Endodermal cell (in vitro differentiated cells): ENCODE measurements around the gene CHD9. TPM values are rescaled to one million over a fixed set of nuclear protein-coding genes. Genes with fewer than 3 reads are reported as not detected.

Experiments used
- DNase-seq: peaks from one replicate; pipeline ENCODE4 v3.0.0-alpha.2; 2017
- H3K27ac ChIP-seq: 2 replicates; pipeline ENCODE4 v1.5.1; 2013; ENCODE audit warnings: mild to moderate bottlenecking, low read depth, low read length, moderate library complexity
- H3K27me3 ChIP-seq: 2 replicates; pipeline ENCODE4 v1.6.1; 2013; ENCODE audit warnings: mild to moderate bottlenecking, low read length, moderate library complexity; ENCODE audit not compliant: insufficient read depth, control insufficient read depth, poor library complexity, severe bottlenecking
- H3K36me3 ChIP-seq: 2 replicates; pipeline ENCODE4 v1.7.0; 2013; ENCODE audit warnings: mild to moderate bottlenecking, low read length, moderate library complexity; ENCODE audit not compliant: control insufficient read depth, insufficient read depth
- H3K4me1 ChIP-seq: one replicate; pipeline ENCODE4 v1.7.0; 2013; ENCODE audit warnings: low read length; ENCODE audit not compliant: control insufficient read depth, insufficient read depth
- H3K4me3 ChIP-seq: 2 replicates; pipeline ENCODE4 v1.5.1; 2013; ENCODE audit warnings: mild to moderate bottlenecking, low read length, moderate library complexity
- H3K9ac ChIP-seq: 2 replicates; pipeline ENCODE4 v1.6.1; 2013; ENCODE audit warnings: mild to moderate bottlenecking, low read length, moderate library complexity; ENCODE audit not compliant: poor library complexity, severe bottlenecking; ENCODE audit errors: extremely low read depth
- H3K9me3 ChIP-seq: 2 replicates; pipeline ENCODE4 v1.6.1; 2013; ENCODE audit warnings: mild to moderate bottlenecking, low read length, moderate library complexity; ENCODE audit not compliant: control insufficient read depth
- H3K27ac Mint-ChIP-seq: 2 replicates; pipeline ENCODE4 v1.8.0; 2020; ENCODE audit warnings: mixed read lengths
- H3K27me3 Mint-ChIP-seq: 2 replicates; pipeline ENCODE4 v1.8.0; 2021; ENCODE audit warnings: mild to moderate bottlenecking, mixed read lengths; ENCODE audit not compliant: insufficient read depth
- H3K36me3 Mint-ChIP-seq: 2 replicates; pipeline ENCODE4 v1.8.0; 2020; ENCODE audit warnings: low read depth, mixed read lengths
- H3K4me1 Mint-ChIP-seq: 2 replicates; pipeline ENCODE4 v1.8.0; 2020; ENCODE audit warnings: mixed read lengths
- H3K4me3 Mint-ChIP-seq: 2 replicates; pipeline ENCODE4 v1.8.0; 2020; ENCODE audit warnings: mild to moderate bottlenecking, moderate library complexity, mixed read lengths
- H3K9me3 Mint-ChIP-seq: 2 replicates; pipeline ENCODE4 v1.8.0; 2020; ENCODE audit warnings: mild to moderate bottlenecking, mixed read lengths
- WGBS, 2 experiments: methylation state at CpG; one replicate each; pipeline versions ENCODE4 v1.1.5 to v1.1.7; 2013; ENCODE audit warnings: missing lambda C conversion rate in 2 of 2, mixed read lengths in 1 of 2; ENCODE audit not compliant: insufficient coverage in 1 of 2, insufficient read length in 1 of 2; 5-methylcytosine and 5-hydroxymethylcytosine counted together
- total RNA-seq, 2 donors: library from RNA; stranded (reverse); fragmentation: NEBNext Ultra II Directional in 1 of 2; extraction: Animal tissue kit (Norgen Biotek cat#: 25700) in 1 of 2; gene quantifications; 2 replicates in 1 of 2; 3 replicates in 1 of 2; pipeline ENCODE4 v1.2.1, GENCODE V29; 2021
- TF ChIP-seq, protein P1 (sequence below): fragments of 200-600 bp; sonication (generic); conservative IDR thresholded peaks from 2 replicates; pipeline ENCODE4 v1.5.0; 2021; ENCODE audit warnings: antibody characterized with exemption, mild to moderate bottlenecking

CHD9 gene
- total RNA-seq, 2 donors from 2014 or later: 36.8 to 40.5 TPM

DNA sequence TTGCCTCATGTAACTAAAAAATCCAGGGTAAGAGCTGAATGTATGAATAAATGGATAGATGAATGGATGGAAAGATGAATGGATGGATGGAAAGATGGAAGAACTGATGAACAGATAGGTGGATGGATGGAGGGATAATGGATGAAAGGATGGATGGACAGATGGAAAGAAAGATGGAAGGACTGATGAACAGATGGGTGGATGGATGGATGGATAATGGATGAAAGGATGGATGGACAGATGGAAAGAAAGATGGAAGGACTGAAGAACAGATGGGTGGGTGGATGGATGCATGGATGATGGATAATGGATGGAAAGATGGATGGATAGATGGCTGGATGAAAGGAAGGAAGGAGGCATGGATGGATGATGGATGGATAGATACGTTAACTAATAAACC lies 14.0 kb upstream of the CHD9 start:
- Histone ChIP-seq H3K4me1 (peaks cover 16% of the 10 kb centered on the region), H3K9me3 (no peaks in the 10 kb centered on the region), H3K36me3 (no peaks in the 10 kb centered on the region), H3K9ac (no peak overlapping the region), H3K27ac (no peak overlapping the region), H3K4me3 (peak overlapping the region; percentile 82), H3K27me3 (no peaks in the 10 kb centered on the region)
- H3K27ac Mint-ChIP-seq: no peak overlapping the region
- H3K4me1 Mint-ChIP-seq: peaks cover 64% of the 10 kb centered on the region
- no peaks in the 10 kb centered on the region for H3K27me3 Mint-ChIP-seq
- TF ChIP-seq, protein P1, sequence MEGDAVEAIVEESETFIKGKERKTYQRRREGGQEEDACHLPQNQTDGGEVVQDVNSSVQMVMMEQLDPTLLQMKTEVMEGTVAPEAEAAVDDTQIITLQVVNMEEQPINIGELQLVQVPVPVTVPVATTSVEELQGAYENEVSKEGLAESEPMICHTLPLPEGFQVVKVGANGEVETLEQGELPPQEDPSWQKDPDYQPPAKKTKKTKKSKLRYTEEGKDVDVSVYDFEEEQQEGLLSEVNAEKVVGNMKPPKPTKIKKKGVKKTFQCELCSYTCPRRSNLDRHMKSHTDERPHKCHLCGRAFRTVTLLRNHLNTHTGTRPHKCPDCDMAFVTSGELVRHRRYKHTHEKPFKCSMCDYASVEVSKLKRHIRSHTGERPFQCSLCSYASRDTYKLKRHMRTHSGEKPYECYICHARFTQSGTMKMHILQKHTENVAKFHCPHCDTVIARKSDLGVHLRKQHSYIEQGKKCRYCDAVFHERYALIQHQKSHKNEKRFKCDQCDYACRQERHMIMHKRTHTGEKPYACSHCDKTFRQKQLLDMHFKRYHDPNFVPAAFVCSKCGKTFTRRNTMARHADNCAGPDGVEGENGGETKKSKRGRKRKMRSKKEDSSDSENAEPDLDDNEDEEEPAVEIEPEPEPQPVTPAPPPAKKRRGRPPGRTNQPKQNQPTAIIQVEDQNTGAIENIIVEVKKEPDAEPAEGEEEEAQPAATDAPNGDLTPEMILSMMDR: no peak
- no CpG with 5 or more reads among the region's 1 CpG for WGBS, 2 experiments
- H3K36me3 Mint-ChIP-seq: peaks cover 16% of the 10 kb centered on the region
- peak overlapping the region; percentile 89 for H3K4me3 Mint-ChIP-seq
- H3K9me3 Mint-ChIP-seq: peaks cover 9% of the 10 kb centered on the region
- DNase-seq: no peak

GRCh38 chr16:53041320-53042051 lies 13.3 kb upstream of the CHD9 start:
- Histone ChIP-seq H3K4me1 (peaks cover 18% of the 10 kb centered on the region), H3K36me3 (no peaks in the 10 kb centered on the region), H3K27me3 (no peaks in the 10 kb centered on the region), H3K9ac (peak overlapping the region; percentile 36), H3K4me3 (peak overlapping the region; percentile 82), H3K9me3 (no peaks in the 10 kb centered on the region), H3K27ac (peak overlapping the region; percentile 44)
- Mint-ChIP-seq H3K9me3 (peaks cover 14% of the 10 kb centered on the region), H3K4me3 (peak overlapping the region; percentile 89), H3K36me3 (peaks cover 19% of the 10 kb centered on the region), H3K4me1 (peaks cover 70% of the 10 kb centered on the region), H3K27me3 (no peaks in the 10 kb centered on the region), H3K27ac (peak overlapping the region; percentile 77)
- TF ChIP-seq, protein P1: no peak
- peak; percentile 68 for DNase-seq
- WGBS, 2 experiments: 37 to 39% methylated on average over 3 to 4 of the region's 4 CpGs

DNA sequence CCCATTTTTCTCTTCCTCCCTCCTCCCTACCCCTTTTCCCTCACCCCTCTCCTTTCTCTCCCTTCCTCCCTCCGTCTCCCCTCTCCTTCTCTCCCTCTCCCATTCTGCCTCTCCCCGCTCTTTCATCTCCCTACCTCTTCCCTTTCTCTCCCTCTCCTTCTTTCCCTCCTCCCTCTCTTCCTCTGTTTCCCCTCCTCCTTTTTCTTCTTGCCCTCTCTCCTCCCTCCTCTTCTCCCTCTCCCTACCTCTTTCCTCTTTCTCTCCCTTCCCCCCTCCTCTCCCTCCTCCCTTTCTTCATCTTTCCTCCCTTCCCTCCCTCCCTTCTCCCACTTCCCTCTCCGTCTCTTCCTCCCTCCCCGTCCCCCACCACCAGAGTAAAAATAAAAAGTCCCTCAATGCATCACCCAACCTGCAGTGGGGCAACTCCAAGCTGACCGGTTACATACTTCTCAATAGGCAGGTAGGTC lies 12.5 kb upstream of the CHD9 start:
- Mint-ChIP-seq H3K4me3 (peak overlapping the region; percentile 89), H3K27ac (peak overlapping the region; percentile 97), H3K27me3 (peaks cover 5% of the 10 kb centered on the region), H3K36me3 (peaks cover 23% of the 10 kb centered on the region), H3K4me1 (peaks cover 69% of the 10 kb centered on the region), H3K9me3 (peaks cover 22% of the 10 kb centered on the region)
- Histone ChIP-seq H3K27ac (no peak overlapping the region), H3K36me3 (no peaks in the 10 kb centered on the region), H3K27me3 (no peaks in the 10 kb centered on the region), H3K4me1 (peaks cover 18% of the 10 kb centered on the region), H3K9me3 (peaks cover 8% of the 10 kb centered on the region), H3K4me3 (peak overlapping the region; percentile 82), H3K9ac (peak overlapping the region; percentile 36)
- TF ChIP-seq, protein P1: no peak
- DNase-seq: no peak
- WGBS, 2 experiments: 40 to 65% methylated on average over 3 to 5 of the region's 5 CpGs
